ENCODE measurements around the gene NUP93. TPM values are rescaled to one million over a fixed set of nuclear protein-coding genes. Genes with fewer than 3 reads are reported as not detected.

The NUP93 gene
- total and polyA plus RNA-seq, 9 of the 15 experiments (the other 6 are each of a cell fraction or from before 2014, with no cell fraction given) = 92.0 to 162 (median 121) TPM

- TF ChIP-seq ZBTB9 (CRISPR knock-in tag; IDR thresholded peaks at IDR 0.05) (no peak), MTA3 (IDR thresholded peaks at IDR 0.05; ENCODE audit: borderline replicate concordance) (no peak), HNRNPK (IDR thresholded peaks at IDR 0.05; ENCODE audit: low read depth, low read length, poor library complexity, severe bottlenecking) (no peak), PURB (CRISPR knock-in tag; IDR thresholded peaks at IDR 0.05; ENCODE audit: low read depth) (no peak), ZNF785 (CRISPR knock-in tag; IDR thresholded peaks at IDR 0.05) (no peak), BHLHE40 (IDR thresholded peaks at IDR 0.05; ENCODE audit: low read length) (no peak), CUX1 (CRISPR knock-in tag; IDR thresholded peaks at IDR 0.05) (no peak), NBN (IDR thresholded peaks at IDR 0.05; ENCODE audit: low read depth) (no peak), ZFP36 (IDR thresholded peaks at IDR 0.05; ENCODE audit: low read depth, low read length, partially characterized antibody) (peak; percentile 95), ZNF174 (CRISPR knock-in tag; IDR thresholded peaks at IDR 0.05) (no peak), SRF (CRISPR knock-in tag; IDR thresholded peaks at IDR 0.05) (no peak), ZNF57 (CRISPR knock-in tag; IDR thresholded peaks at IDR 0.05) (no peak), NR2C1 (IDR thresholded peaks at IDR 0.05) (no peak; the same call in 1 of the 2 replicates), NR2C1 (tag; IDR thresholded peaks at IDR 0.05) (peak; percentile 77), YY1 (IDR thresholded peaks at IDR 0.05; ENCODE audit: borderline replicate concordance in 1 of 3, control insufficient read depth in 1 of 3, extremely low read depth in 1 of 3, insufficient read depth in 3 of 3, insufficient read length in 1 of 3, insufficient replicate concordance in 2 of 3, low read depth in 1 of 3, low read length in 2 of 3) (no peak), ARID3A (IDR thresholded peaks at IDR 0.05; ENCODE audit: borderline replicate concordance, low read depth, low read length) (no peak), THRA (IDR thresholded peaks at IDR 0.05) (no peak), SMARCA5 (IDR thresholded peaks at IDR 0.05) (peak; percentile 79; the same call in 1 of the 2 replicates)
These were observed 155.7 kb downstream of the NUP93 start (continued) for GRCh38 chr16:56885446-56886162.

Measured in K562 (cell line).